GM21786 (cell line): ENCODE results near the gene PTPRA.
A peak's percentile ranks its signal among the peaks of the same experiment; 100 is the strongest.

ENCODE experiments used
- ATAC-seq: cut with Tn5 transposase; IDR thresholded peaks from one replicate; pipeline ENCODE4 v1.9.1; 2021; ENCODE audit not compliant: unreplicated experiment

PTPRA gene

GRCh38 chr20:2847802-2848201 is 25.5 kb upstream of the PTPRA start:
- ATAC-seq, result no peak

GRCh38 chr20:2849529-2849928 is 23.8 kb upstream of the PTPRA start:
- ATAC-seq, result no peak

GRCh38 chr20:2851086-2851485 is 22.2 kb upstream of the PTPRA start:
- no peak for ATAC-seq

- no peak for ATAC-seq
Observed at GRCh38 chr20:2858591-2858990, 14.7 kb upstream of the PTPRA start.

GRCh38 chr20:2859330-2860121 is 13.8 kb upstream of the PTPRA start:
- no peak for ATAC-seq

GRCh38 chr20:2864626-2865025 is 8.7 kb upstream of the PTPRA start:
- no peak for ATAC-seq

- no peak for ATAC-seq
Observed at GRCh38 chr20:2865101-2865500, 8.2 kb upstream of the PTPRA start.

GRCh38 chr20:2865630-2866029 is 7.7 kb upstream of the PTPRA start:
- no peak for ATAC-seq

- no peak for ATAC-seq
Observed at GRCh38 chr20:2866236-2866635, 7.0 kb upstream of the PTPRA start.

GRCh38 chr20:2867081-2867864 is 6.0 kb upstream of the PTPRA start:
- no peak for ATAC-seq

GRCh38 chr20:2869381-2869780 is 3.9 kb upstream of the PTPRA start:
- no peak for ATAC-seq

GRCh38 chr20:2871111-2871465 is 2.2 kb upstream of the PTPRA start:
- no peak for ATAC-seq

GRCh38 chr20:2871661-2872458 is 1.4 kb upstream of the PTPRA start:
- no peak for ATAC-seq

- peak; percentile 21 for ATAC-seq
Observed at GRCh38 chr20:2872459-2873009, 747 bp upstream of the PTPRA start.

GRCh38 chr20:2873747-2874041 is 413 bp downstream of the PTPRA start:
- peak; percentile 27 for ATAC-seq

- ATAC-seq, result no peak
Observed at GRCh38 chr20:2874456-2874855, 1.2 kb downstream of the PTPRA start.

GRCh38 chr20:2875690-2876203 is 2.5 kb downstream of the PTPRA start:
- ATAC-seq, result no peak

- no peak for ATAC-seq
Observed at GRCh38 chr20:2878515-2878914, 5.2 kb downstream of the PTPRA start.

- ATAC-seq, result no peak
Observed at GRCh38 chr20:2879146-2879545, 5.9 kb downstream of the PTPRA start.

- no peak for ATAC-seq
Observed at GRCh38 chr20:2880650-2881049, 7.4 kb downstream of the PTPRA start.
